Activated T-helper 1 cell treated with anti-CD3 and anti-CD28 coated beads, Interleukin-2, amount 50 U/mL, for 16 hours (primary cell): ENCODE results near the gene TENT4B.
"Not testable (repeated sequence)": the region's sequence is repeated elsewhere in the genome, so short reads cannot be mapped to it uniquely, and the experiment has no call there.

ENCODE experiments used
- DNase-seq, 2 donors: peaks; one replicate each; pipeline ENCODE4 v3.0.0-alpha.2; 2020; ENCODE audit warnings: low read depth in 1 of 2, low spot score in 1 of 2

TENT4B gene

DNA sequence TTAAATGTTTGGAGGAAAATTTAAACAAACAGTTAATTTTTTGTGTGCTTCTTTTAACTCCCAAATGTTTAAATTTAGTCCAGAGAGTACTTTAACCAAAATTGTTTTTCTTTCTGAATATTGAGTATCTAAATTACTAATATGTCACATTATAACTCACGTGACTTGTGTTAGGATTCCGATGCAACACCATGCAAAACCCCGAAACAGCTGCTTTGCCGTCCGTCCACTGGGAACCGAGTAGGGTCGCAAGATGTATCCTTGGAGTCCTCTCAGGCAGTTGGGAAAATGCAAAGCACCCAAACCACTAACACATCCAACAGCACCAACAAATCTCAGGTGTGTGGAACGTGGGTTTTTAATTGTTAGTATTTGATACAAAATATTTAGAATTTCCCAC, 74.6 kb downstream of the TENT4B start:
- no peak for DNase-seq

DNA sequence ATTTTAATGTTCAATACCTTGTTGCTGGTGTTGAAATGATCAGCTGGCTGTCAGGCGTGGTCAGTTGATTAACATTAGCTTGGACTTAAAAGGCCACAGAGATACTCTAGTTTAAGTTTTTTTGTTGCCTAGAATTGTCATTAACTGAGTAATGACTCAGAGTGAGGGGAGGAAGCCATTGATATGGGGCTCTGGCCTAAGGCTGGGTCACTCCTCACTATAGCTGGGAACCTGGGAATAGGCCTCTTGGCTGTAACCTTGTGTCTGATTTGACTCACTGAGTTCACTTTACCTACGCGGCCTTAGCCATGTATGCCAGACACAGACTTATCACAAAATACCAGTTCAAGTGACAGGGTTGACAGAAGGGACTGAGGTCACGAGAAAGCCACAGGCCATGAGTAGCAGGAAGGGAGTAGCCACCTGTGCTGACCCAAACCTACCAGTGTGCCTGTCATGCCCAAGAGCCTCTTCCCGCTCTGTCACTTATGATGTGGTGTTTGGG, 75.3 kb downstream of the TENT4B start:
- DNase-seq, result no peak

- DNase-seq, result no peak
These were observed 76.1 kb downstream of the TENT4B start for GRCh38 chr16:50229149-50229726.

- DNase-seq, result no peak
These were observed 81.9 kb downstream of the TENT4B start for GRCh38 chr16:50234771-50235556.

- no peak for DNase-seq
These were observed 82.5 kb downstream of the TENT4B start for GRCh38 chr16:50235581-50235980.

DNA sequence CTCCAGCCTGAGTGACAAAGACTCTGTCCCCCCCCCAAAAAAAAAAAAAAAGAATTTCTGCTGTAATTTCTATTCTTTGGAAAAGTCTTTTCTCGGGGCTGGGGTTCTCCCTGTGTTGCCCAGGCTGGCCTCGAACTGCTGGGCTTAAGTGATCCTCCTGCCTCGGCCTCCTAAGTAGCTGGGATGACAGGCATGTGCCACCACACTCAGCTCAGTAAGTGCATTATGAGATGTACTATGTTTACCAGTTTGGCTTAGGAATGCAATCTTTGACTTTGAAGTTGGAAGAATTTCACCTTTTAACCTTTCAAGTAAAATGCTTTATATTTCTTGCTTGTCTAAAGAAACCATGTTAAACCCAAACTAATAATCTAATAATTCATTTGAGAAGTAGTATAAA, 85.2 kb downstream of the TENT4B start:
- no peak for DNase-seq

GRCh38 chr16:50238868-50239301, 85.8 kb downstream of the TENT4B start:
- DNase-seq, result no peak

- not testable (repeated sequence) for DNase-seq
These were observed 89.9 kb downstream of the TENT4B start for GRCh38 chr16:50243024-50243423.

- DNase-seq, result no peak
These were observed 91.0 kb downstream of the TENT4B start for GRCh38 chr16:50244140-50244503.

- no peak for DNase-seq
These were observed 91.7 kb downstream of the TENT4B start for GRCh38 chr16:50244504-50245416.

DNA sequence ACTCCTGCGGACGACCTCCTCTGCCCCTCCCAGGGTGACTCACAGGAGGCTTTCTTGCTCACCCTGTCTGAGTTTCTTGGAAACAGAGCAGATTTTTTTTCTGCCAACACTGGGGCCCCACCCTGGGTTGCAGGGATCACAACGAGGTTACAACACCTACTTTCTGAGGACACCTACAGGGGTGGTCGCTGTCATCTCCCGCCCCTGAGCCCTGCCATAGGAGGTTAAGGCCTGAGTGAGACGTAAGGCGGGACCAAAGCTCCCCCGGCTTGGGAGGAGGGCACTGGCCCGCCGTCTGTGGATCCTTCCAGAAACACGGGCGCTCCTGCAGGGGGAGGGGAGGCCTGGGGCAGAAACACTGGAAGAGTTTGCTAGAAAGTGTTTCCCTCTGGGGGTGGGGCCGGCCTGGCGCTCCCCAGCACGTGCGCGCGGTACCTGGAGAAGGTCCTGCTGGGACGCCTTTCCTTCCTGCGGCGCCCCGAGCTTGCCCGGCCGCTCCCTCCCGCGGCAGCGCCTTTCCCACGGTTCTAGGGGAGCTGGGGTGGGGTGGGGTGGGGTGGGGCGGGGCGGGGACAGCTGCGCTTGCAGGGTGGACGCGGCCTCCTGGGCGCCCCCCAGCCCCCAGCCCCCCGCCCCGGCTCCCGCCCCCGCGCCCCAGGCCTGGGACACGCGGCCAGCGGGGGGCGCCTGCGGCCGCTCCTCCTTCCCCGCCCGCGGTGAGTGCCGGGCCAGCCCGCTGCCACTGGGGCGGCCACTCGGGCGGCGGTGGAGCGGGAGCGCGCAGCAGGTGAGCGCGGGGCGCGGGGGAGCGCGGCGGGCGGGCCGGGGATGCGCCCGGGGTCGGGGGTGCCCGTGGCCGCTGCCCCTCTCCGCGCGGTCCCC, 92.6 kb downstream of the TENT4B start:
- peak in 1 of 2 donors; percentile 39 for DNase-seq

DNA sequence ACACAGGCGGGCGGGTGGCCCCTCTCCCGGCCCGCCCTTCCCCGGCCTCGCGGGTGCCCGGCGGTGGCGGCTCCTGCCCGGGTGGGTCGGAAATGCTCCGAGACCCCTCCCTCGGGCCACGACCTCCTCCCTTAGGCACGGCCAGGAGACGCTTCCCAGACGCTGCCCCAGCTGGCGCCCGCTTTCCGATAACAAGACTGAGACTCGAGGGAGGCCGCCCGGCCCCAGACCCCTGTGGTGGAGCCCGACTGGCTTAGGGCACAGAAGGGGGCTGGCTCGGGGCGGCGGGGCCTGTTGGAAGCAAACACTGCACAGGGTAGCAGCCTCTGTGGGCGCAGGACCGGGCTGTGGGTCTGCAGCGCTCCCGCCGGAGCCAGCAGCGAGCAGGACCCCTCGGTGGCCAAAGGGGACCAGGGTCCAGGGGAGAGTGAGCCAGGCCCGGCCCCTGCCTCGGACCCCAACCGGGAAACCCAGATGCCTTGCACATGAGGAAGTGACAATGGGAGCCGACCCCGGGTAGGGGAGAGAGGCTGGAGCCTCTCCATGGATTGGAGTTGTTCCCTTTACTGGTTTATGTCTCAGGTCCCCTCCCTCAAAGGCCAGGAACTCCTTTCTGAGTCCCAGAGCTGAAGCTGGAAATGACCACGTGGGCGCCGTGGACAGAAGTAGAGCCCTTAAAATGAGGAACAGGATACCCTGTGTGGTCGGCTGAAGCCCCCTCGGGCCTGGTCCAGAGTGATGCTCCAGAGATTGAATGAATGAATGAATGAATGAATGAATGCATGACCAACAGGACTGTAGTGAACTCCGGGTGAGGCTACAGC, 93.4 kb downstream of the TENT4B start:
- DNase-seq, result no peak

GRCh38 chr16:50247123-50247905, 94.2 kb downstream of the TENT4B start:
- no peak for DNase-seq

DNA sequence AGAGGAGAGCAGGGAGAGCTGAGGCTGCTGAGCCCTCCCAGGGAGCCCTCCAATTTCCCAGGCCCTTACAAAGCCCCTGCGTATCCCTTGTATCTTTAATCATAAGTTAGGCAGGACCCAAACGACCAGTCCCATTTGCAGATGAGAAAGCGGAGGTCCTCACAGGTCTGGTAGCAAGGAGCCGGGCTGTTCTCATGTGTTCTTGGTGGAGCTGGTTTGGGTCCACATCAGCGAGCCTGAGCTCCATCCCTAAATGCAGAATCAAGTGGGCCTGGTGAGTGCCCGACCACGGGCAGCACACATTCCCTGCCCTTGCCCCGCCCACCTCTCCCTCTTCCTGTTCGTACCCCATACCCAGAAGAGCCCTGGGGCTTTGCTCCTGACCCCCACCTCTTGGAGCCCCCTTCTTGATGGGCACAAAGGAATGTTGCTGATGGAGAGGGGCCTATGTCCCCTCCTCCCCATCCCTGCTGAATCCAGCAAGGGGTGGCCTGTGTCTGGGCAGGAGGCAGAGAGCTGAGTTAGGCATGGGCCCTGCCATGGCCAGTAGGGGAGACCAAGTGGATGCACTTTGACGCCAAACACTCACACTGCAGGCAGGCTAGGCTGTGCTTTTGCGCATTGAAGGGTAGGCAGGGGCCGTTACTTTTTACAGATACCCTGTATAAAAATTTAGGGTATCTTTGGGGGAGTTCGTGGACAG, 95.0 kb downstream of the TENT4B start:
- DNase-seq, result no peak

GRCh38 chr16:50248845-50249244, 95.7 kb downstream of the TENT4B start:
- DNase-seq, result no peak

GRCh38 chr16:50251375-50252081, 98.4 kb downstream of the TENT4B start:
- DNase-seq, result no peak

GRCh38 chr16:50252082-50252611, 99.0 kb downstream of the TENT4B start:
- DNase-seq, result no peak
